Measurements from ENCODE around the gene GIPC2. TPM values are rescaled to one million over a fixed set of nuclear protein-coding genes. Genes with fewer than 3 reads are reported as not detected.

Gene GIPC2
- polyA plus RNA-seq, 2 of the 4 experiments (the other 2 are of a cell fraction), result 0.06 TPM; not detected in 1

DNA sequence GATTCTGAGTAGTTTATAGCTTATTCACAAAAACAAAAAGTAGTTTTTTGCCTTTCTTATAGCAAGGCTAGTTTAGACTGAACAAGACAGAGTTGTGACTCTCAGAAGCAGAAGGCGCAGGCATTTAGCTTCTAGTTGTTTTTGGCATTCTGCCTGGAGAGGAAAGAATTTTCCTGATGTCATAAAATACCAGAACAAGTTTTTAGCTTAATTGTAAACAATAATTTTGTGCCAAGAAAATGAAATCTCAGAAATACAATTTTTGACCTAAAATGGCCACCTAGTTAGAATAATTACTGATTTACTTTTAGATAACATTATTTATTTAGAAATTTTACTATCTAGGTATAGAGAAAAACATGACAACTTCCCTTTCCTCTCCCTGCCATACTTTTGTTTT is 40.0 kb upstream of the GIPC2 start (continued):
- TF ChIP-seq, protein P1, sequence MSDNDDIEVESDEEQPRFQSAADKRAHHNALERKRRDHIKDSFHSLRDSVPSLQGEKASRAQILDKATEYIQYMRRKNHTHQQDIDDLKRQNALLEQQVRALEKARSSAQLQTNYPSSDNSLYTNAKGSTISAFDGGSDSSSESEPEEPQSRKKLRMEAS (IDR thresholded peaks at IDR 0.05), result no peak
- TF ChIP-seq MYC (IDR thresholded peaks at IDR 0.05; ENCODE audit: borderline replicate concordance, low read length), result no peak
- TF ChIP-seq FOSL2 (IDR thresholded peaks at IDR 0.05), result no peak
- TF ChIP-seq FOSL2 (CRISPR knock-in tag; IDR thresholded peaks at IDR 0.05), result no peak
- TF ChIP-seq ZC3H11A (IDR thresholded peaks at IDR 0.05), result no peak
- TF ChIP-seq CBX8 (IDR thresholded peaks at IDR 0.05), result no peak
- TF ChIP-seq CHD4 (IDR thresholded peaks at IDR 0.05; ENCODE audit: borderline replicate concordance), result no peak

DNA sequence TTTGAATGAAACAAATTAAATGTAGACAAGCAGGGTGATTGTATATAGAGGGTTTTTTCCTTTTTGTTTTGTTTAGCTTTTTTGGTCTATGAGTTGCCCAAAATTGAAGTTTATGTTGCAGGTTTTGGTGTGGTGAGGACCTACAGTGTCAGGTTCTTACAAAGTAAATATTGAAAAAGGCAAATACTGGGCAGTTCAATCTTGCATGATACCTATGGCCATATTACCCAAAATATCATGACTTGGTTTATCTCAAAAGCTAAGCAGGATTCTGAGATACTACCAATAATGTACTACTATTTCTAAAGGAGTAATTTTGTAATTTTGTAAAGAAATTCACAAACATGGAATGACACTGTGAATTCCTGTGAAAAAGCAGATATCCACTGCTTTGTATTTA is 39.2 kb upstream of the GIPC2 start:
- no peak for FAIRE-seq
- POLR2A ChIA-PET, result interaction anchor here (0.7 to 6.8 kb wide), 3 partner anchors 28 to 95 kb away, joined by 4 to 94 read pairs (median 10); partner anchors contain the start of gene FUBP1
- H3K27ac ChIP-seq, result peak overlapping the region; percentile 26 to 42

DNA sequence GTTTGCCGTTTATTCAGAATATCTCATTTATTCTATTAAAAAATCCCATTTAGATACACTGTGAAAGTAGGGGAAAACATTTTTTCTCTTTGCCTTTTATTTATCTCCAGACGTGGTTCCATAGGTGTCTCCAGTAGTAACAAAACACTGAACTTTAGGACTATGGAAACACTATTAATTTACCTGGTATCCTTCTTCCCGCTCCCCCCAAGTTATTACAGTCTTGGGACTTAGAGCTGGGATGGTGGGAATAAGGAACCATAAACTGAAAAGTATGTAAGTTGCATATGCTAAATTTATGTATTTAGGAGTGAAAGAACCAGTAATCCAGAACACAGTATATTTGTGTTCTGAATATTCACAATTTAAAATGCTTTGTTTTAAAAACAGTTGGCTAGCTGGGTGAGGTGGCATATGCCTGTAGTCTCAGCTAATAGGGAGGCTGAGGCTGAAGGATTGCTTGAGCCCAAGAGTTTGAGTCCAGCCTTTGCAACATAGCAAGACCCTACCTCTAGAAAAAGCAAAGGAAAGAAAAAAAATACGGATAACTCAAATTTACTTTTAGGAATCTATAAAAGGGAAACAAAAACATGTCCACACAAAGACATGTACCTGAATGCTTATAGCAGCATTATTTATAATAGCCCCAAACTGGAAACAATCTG is 38.0 kb upstream of the GIPC2 start:
- Histone ChIP-seq H3K4me3 (peak overlapping the region; percentile 58), H3K4me2 (peak overlapping the region; percentile 87), H3K9me3 (no peaks in the 10 kb centered on the region), H3K4me1 (peaks cover 24% of the 10 kb centered on the region; the same call in 2 of the 3 replicates), H3K27ac (peak overlapping the region; percentile 26 to 71; a peak in 5 of 6 replicates)
- FAIRE-seq, result no peak
- 27% methylated on average over 4 of the region's 4 CpGs for WGBS (ENCODE audit: missing lambda C conversion rate)
- TF ChIP-seq RCOR1 (IDR thresholded peaks at IDR 0.05; ENCODE audit: low read depth, low read length), result no peak
- no peak for TF ChIP-seq RFX5 (IDR thresholded peaks at IDR 0.05)
- TF ChIP-seq EP300 (IDR thresholded peaks at IDR 0.05), result no peak
- no peak for TF ChIP-seq ELK1 (IDR thresholded peaks at IDR 0.05; ENCODE audit: low read depth, low read length)
- TF ChIP-seq POLR2AphosphoS2 (conservative IDR thresholded peaks at IDR 0.05; ENCODE audit: low read length), result no peak
- TF ChIP-seq, protein P2, sequence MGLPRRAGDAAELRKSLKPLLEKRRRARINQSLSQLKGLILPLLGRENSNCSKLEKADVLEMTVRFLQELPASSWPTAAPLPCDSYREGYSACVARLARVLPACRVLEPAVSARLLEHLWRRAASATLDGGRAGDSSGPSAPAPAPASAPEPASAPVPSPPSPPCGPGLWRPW (IDR thresholded peaks at IDR 0.05), result no peak
- TF ChIP-seq, protein P3, sequence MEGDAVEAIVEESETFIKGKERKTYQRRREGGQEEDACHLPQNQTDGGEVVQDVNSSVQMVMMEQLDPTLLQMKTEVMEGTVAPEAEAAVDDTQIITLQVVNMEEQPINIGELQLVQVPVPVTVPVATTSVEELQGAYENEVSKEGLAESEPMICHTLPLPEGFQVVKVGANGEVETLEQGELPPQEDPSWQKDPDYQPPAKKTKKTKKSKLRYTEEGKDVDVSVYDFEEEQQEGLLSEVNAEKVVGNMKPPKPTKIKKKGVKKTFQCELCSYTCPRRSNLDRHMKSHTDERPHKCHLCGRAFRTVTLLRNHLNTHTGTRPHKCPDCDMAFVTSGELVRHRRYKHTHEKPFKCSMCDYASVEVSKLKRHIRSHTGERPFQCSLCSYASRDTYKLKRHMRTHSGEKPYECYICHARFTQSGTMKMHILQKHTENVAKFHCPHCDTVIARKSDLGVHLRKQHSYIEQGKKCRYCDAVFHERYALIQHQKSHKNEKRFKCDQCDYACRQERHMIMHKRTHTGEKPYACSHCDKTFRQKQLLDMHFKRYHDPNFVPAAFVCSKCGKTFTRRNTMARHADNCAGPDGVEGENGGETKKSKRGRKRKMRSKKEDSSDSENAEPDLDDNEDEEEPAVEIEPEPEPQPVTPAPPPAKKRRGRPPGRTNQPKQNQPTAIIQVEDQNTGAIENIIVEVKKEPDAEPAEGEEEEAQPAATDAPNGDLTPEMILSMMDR (IDR thresholded peaks at IDR 0.05), result no peak
- TF ChIP-seq MAFK (IDR thresholded peaks at IDR 0.05; ENCODE audit: partially characterized antibody), result no peak
- no peak for TF ChIP-seq BCL3 (IDR thresholded peaks at IDR 0.05)
- ATAC-seq, result no peak
- CTCF ChIA-PET, result interaction anchor here (1.1 to 1.3 kb wide), 2 partner anchors 10 to 107 kb away, joined by 3 to 7 read pairs; no protein-coding TSS in a partner anchor
- POLR2A ChIA-PET, result interaction anchor here (6.8 kb wide), 1 partner anchor 30 kb away, joined by 94 read pairs; the partner anchor contains the start of gene FUBP1
- no peak for DNase-seq (ENCODE audit: low read depth in 1 of 2, low spot score in 1 of 2)

More for the DNA sequence above, 39.2 kb upstream of the GIPC2 start:
- peaks cover 31% of the 10 kb centered on the region; the same call in 2 of the 3 replicates for H3K4me1 ChIP-seq
- ATAC-seq (no peak), DNase-seq (ENCODE audit: low read depth in 1 of 2, low spot score in 1 of 2) (no peak)
- TF ChIP-seq, protein P1 (IDR thresholded peaks at IDR 0.05), result no peak
- TF ChIP-seq, protein P4, sequence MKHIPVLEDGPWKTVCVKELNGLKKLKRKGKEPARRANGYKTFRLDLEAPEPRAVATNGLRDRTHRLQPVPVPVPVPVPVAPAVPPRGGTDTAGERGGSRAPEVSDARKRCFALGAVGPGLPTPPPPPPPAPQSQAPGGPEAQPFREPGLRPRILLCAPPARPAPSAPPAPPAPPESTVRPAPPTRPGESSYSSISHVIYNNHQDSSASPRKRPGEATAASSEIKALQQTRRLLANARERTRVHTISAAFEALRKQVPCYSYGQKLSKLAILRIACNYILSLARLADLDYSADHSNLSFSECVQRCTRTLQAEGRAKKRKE (CRISPR knock-in tag; IDR thresholded peaks at IDR 0.05; ENCODE audit: low read depth), result no peak
- TF ChIP-seq TFCP2L1 (CRISPR knock-in tag; IDR thresholded peaks at IDR 0.05) (no peak), RFX5 (IDR thresholded peaks at IDR 0.05) (no peak), CBX8 (IDR thresholded peaks at IDR 0.05) (no peak), GATA3 (IDR thresholded peaks at IDR 0.05; ENCODE audit: borderline replicate concordance) (no peak), ZSCAN20 (CRISPR knock-in tag; IDR thresholded peaks at IDR 0.05) (no peak), MYC (IDR thresholded peaks at IDR 0.05; ENCODE audit: borderline replicate concordance, low read length) (no peak), SMC3 (IDR thresholded peaks at IDR 0.05) (no peak), ZC3H11A (IDR thresholded peaks at IDR 0.05) (no peak), BHLHE40 (IDR thresholded peaks at IDR 0.05; ENCODE audit: low read depth, low read length) (no peak), NFE2L2 (conservative IDR thresholded peaks at IDR 0.05; ENCODE audit: low read length) (no peak)
- TF ChIP-seq, protein P2 (IDR thresholded peaks at IDR 0.05), result no peak
- TF ChIP-seq, protein P3 (IDR thresholded peaks at IDR 0.05), result no peak
- TF ChIP-seq, protein P5, sequence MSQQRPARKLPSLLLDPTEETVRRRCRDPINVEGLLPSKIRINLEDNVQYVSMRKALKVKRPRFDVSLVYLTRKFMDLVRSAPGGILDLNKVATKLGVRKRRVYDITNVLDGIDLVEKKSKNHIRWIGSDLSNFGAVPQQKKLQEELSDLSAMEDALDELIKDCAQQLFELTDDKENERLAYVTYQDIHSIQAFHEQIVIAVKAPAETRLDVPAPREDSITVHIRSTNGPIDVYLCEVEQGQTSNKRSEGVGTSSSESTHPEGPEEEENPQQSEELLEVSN (IDR thresholded peaks at IDR 0.05; ENCODE audit: borderline replicate concordance, low read depth), result no peak
- CTCF ChIA-PET, result interaction anchor here (1.1 to 4.6 kb wide), 4 partner anchors 8 to 108 kb away, joined by 3 to 32 read pairs (median 3); no protein-coding TSS in a partner anchor
- H3K4me2 ChIP-seq, result peak overlapping the region; percentile 87
- no peaks in the 10 kb centered on the region for H3K9me3 ChIP-seq
- peak overlapping the region; percentile 58 for H3K4me3 ChIP-seq
